Measurements from ENCODE around the gene OR2AG2. TPM values are rescaled to one million over a fixed set of nuclear protein-coding genes. Genes with fewer than 3 reads are reported as not detected.

Gene OR2AG2
- total and polyA plus RNA-seq, 3 experiments from 2014 or later = not detected

DNA sequence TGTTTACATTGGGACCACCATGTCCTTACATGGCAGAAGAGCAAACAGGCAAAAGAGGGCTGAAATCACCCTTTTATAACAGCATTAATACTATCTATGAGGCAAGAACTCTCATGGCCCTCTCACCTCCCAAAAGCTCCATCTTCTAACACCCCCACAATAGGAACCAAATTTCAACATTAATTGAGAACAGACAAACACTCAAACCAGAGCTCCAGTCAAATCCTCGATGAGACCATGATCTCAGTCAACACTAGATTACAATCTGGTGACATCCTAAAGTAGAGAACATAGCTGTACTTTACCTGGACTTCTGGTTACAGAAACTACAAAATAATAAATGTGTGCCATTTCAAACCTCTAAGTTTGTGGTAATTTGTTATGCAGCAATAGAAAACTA is 25.1 kb downstream of the OR2AG2 start:
- H3K9me3 ChIP-seq (ENCODE audit: low read length) = no peaks in the 10 kb centered on the region
- peaks cover 0 to 13% (median 8%) of the 10 kb centered on the region in 3 donors for H3K36me3 Mint-ChIP-seq
- no peaks in the 10 kb centered on the region for H3K36me3 ChIP-seq (ENCODE audit: insufficient read depth, low read length)
- no peak for DNase-seq
- H3K27me3 Mint-ChIP-seq = no peaks in the 10 kb centered on the region
- CTCF ChIA-PET = interaction anchor here (1.2 to 16.3 kb wide), 8 partner anchors 9 to 128 kb away, joined by 3 to 317 read pairs (median 6); partner anchors contain the start of genes MRPL17 and TPP1
- POLR2A ChIA-PET = interaction anchor here (2.1 kb wide), 1 partner anchor 13 kb away, joined by 6 read pairs; no protein-coding TSS in a partner anchor
- H3K27ac Mint-ChIP-seq = no peak overlapping the region
- H3K27ac ChIP-seq (ENCODE audit: low read depth, low read length) = peak overlapping the region; percentile 64
- H3K27me3 ChIP-seq (ENCODE audit: insufficient read depth, low read length, poor library complexity, severe bottlenecking) = no peaks in the 10 kb centered on the region
- H3K4me1 Mint-ChIP-seq = peaks cover 25 to 37% (median 27%) of the 10 kb centered on the region in 3 donors
- peaks cover 42% of the 10 kb centered on the region for H3K4me1 ChIP-seq (ENCODE audit: insufficient read depth, low read length)
- H3K4me3 Mint-ChIP-seq = no peak overlapping the region
- H3K4me3 ChIP-seq (ENCODE audit: low read length) = peak overlapping the region; percentile 73
- no peaks in the 10 kb centered on the region for H3K9me3 Mint-ChIP-seq

DNA sequence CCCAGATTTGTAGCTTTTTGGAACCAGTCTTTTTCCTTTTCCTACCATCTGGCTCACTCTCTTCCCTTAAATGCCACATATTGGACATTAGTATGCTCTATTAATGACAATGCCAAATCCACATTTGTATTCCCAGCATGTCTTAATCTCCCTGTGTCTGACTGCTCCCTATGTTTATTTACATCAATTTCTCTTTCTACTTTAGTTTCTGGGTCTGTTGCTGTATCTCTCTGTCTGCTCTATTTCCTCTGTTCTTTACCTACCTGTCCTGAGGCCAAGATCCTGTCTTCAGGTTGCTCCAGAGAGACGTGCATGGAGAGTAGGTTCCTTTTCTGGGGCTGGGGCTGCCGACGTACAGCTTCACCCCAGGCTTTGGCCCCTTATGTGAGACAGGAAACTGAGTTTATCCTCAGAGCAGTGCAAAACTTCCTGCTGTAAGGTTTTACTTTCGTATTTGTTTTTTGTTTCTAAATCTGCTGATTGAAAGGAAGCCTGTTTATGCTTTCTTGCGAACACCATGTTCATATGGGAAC is 25.6 kb downstream of the OR2AG2 start:
- Mint-ChIP-seq H3K36me3 (peaks cover 0 to 14% (median 8%) of the 10 kb centered on the region in 3 donors), H3K4me3 (no peak overlapping the region), H3K9me3 (no peaks in the 10 kb centered on the region), H3K27me3 (no peaks in the 10 kb centered on the region), H3K4me1 (peaks cover 28 to 39% (median 29%) of the 10 kb centered on the region in 3 donors), H3K27ac (no peak overlapping the region)
- Histone ChIP-seq H3K27me3 (ENCODE audit: insufficient read depth, low read length, poor library complexity, severe bottlenecking) (no peaks in the 10 kb centered on the region), H3K27ac (ENCODE audit: low read depth, low read length) (peak overlapping the region; percentile 64), H3K4me1 (ENCODE audit: insufficient read depth, low read length) (peaks cover 43% of the 10 kb centered on the region), H3K4me3 (ENCODE audit: low read length) (peak overlapping the region; percentile 73), H3K36me3 (ENCODE audit: insufficient read depth, low read length) (no peaks in the 10 kb centered on the region), H3K9me3 (ENCODE audit: low read length) (no peaks in the 10 kb centered on the region)
- DNase-seq = peak; percentile 27 to 67 (median 57)
- ChIA-PET CTCF (interaction anchor here (0.7 to 16.3 kb wide), 10 partner anchors 9 to 133 kb away, joined by 3 to 317 read pairs (median 5); partner anchors contain the start of genes MRPL17 and TPP1), POLR2A (interaction anchor here (1.0 to 2.1 kb wide), 5 partner anchors 9 to 134 kb away, joined by 3 to 7 read pairs (median 5); partner anchors contain the start of genes MRPL17 and TAF10)

DNA sequence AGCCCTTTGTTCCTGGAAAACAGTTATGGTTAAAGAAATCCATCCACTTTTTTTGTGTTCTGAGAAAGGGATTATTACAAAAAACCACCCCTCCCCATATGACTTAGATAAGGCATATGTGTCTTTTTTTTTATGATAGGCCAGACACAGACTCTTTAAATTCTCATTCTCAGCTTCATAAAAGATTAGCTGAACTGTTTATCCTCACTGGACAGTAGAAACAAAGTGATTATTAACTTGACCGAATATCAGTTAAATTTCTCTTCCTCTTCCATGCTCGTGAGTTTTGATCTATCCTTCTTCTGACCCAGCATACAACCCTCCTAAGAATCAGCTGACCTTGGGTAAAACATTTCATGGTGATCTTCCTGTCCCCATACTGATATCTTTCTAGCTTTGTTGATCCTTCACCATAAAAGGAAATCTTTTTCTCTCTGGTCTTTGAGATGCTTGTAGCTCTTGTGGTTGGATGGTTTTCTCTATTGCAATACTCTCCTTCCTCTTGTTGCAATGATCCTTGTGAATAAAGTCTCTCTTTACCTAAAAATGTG is 26.2 kb downstream of the OR2AG2 start:
- peaks cover 0 to 18% (median 11%) of the 10 kb centered on the region in 3 donors for H3K36me3 Mint-ChIP-seq
- peaks cover 29 to 41% (median 29%) of the 10 kb centered on the region in 3 donors for H3K4me1 Mint-ChIP-seq
- peaks cover 48% of the 10 kb centered on the region for H3K4me1 ChIP-seq (ENCODE audit: insufficient read depth, low read length)
- H3K9me3 Mint-ChIP-seq = no peaks in the 10 kb centered on the region
- no peaks in the 10 kb centered on the region for H3K27me3 ChIP-seq (ENCODE audit: insufficient read depth, low read length, poor library complexity, severe bottlenecking)
- peak overlapping the region; percentile 64 for H3K27ac ChIP-seq (ENCODE audit: low read depth, low read length)
- H3K27ac Mint-ChIP-seq = no peak overlapping the region
- H3K27me3 Mint-ChIP-seq = no peaks in the 10 kb centered on the region
- H3K4me3 ChIP-seq (ENCODE audit: low read length) = peak overlapping the region; percentile 73
- no peak for DNase-seq
- no peaks in the 10 kb centered on the region for H3K36me3 ChIP-seq (ENCODE audit: insufficient read depth, low read length)
- H3K9me3 ChIP-seq (ENCODE audit: low read length) = no peaks in the 10 kb centered on the region
- POLR2A ChIA-PET = interaction anchor here (1.0 to 2.1 kb wide), 5 partner anchors 9 to 133 kb away, joined by 3 to 7 read pairs (median 5); partner anchors contain the start of genes MRPL17 and TAF10
- H3K4me3 Mint-ChIP-seq = no peak overlapping the region
- CTCF ChIA-PET = interaction anchor here (0.7 to 16.3 kb wide), 10 partner anchors 9 to 215 kb away, joined by 3 to 317 read pairs (median 4); partner anchors contain the start of genes MRPL17 and TPP1

DNA sequence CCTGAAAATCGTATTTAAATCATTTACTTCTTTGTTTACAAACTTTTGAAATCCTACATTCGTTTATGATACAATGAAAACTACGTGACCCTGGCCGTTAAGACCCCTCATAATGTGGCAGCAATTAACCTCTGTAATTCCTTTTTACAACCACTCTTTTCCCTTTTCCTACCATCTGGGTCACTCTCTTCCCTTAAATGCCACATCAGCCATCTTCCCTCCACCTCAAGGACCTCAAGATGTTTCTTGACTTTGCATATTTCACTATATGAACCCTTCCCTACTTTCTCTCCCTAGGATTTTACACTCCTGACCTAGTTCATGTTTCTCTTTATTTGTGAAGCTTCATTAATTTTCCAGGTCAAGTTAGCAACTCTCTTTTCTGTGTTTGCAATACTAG is 26.8 kb downstream of the OR2AG2 start:
- peaks cover 1% of the 10 kb centered on the region for H3K36me3 ChIP-seq (ENCODE audit: insufficient read depth, low read length)
- POLR2A ChIA-PET = interaction anchor here (1.5 to 2.1 kb wide), 3 partner anchors 11 to 133 kb away, joined by 5 to 7 read pairs (median 6); partner anchors contain the start of genes MRPL17 and TAF10
- no peaks in the 10 kb centered on the region for H3K27me3 ChIP-seq (ENCODE audit: insufficient read depth, low read length, poor library complexity, severe bottlenecking)
- peak overlapping the region; percentile 64 for H3K27ac ChIP-seq (ENCODE audit: low read depth, low read length)
- Mint-ChIP-seq H3K27ac (no peak overlapping the region), H3K36me3 (peaks cover 0 to 21% (median 11%) of the 10 kb centered on the region in 3 donors), H3K27me3 (no peaks in the 10 kb centered on the region), H3K9me3 (no peaks in the 10 kb centered on the region), H3K4me1 (peaks cover 32 to 43% (median 34%) of the 10 kb centered on the region in 3 donors), H3K4me3 (no peak overlapping the region)
- DNase-seq = no peak
- H3K4me3 ChIP-seq (ENCODE audit: low read length) = peak overlapping the region; percentile 73
- H3K4me1 ChIP-seq (ENCODE audit: insufficient read depth, low read length) = peaks cover 52% of the 10 kb centered on the region
- H3K9me3 ChIP-seq (ENCODE audit: low read length) = no peaks in the 10 kb centered on the region
- CTCF ChIA-PET = interaction anchor here (0.9 to 16.3 kb wide), 5 partner anchors 10 to 214 kb away, joined by 3 to 317 read pairs (median 3); partner anchors contain the start of gene MRPL17

DNA sequence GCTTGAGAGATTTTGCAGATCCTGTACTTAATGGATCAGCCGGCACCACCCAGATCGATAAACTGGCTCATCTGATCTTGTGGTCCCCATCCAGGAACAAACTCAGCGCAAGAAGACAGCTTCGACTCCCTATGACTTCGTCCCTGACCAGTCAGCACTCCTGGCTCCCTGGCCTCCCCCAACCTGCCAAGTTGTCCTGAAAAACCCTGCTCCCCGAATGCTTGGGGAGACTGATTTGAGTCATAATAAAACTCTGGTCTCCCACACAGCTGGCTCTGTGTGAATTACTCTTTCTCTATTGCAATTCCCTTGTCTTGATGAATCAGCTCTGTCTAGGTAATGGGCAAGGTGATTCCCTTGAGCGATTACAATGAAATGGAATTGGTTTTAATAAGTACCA is 29.5 kb downstream of the OR2AG2 start:
- no peak for DNase-seq
- H3K36me3 ChIP-seq (ENCODE audit: insufficient read depth, low read length) = peaks cover 13% of the 10 kb centered on the region
- Mint-ChIP-seq H3K27ac (peak overlapping the region in 3 of 8 donors; percentile 47 to 99 (median 95)), H3K9me3 (no peaks in the 10 kb centered on the region), H3K36me3 (peaks cover 0 to 40% (median 22%) of the 10 kb centered on the region in 3 donors), H3K4me1 (peaks cover 56 to 61% (median 59%) of the 10 kb centered on the region in 3 donors), H3K27me3 (no peaks in the 10 kb centered on the region), H3K4me3 (no peak overlapping the region)
- H3K9me3 ChIP-seq (ENCODE audit: low read length) = no peaks in the 10 kb centered on the region
- H3K4me1 ChIP-seq (ENCODE audit: insufficient read depth, low read length) = peaks cover 52% of the 10 kb centered on the region
- H3K27me3 ChIP-seq (ENCODE audit: insufficient read depth, low read length, poor library complexity, severe bottlenecking) = no peaks in the 10 kb centered on the region
- H3K4me3 ChIP-seq (ENCODE audit: low read length) = peak overlapping the region; percentile 73
- POLR2A ChIA-PET = interaction anchor here (0.6 kb wide), 1 partner anchor 9 kb away, joined by 4 read pairs; no protein-coding TSS in a partner anchor
- CTCF ChIA-PET = interaction anchor here (1.9 to 16.3 kb wide), 2 partner anchors 13 to 59 kb away, joined by 7 to 317 read pairs; partner anchors contain the start of gene MRPL17
- H3K27ac ChIP-seq (ENCODE audit: low read depth, low read length) = no peak overlapping the region

DNA sequence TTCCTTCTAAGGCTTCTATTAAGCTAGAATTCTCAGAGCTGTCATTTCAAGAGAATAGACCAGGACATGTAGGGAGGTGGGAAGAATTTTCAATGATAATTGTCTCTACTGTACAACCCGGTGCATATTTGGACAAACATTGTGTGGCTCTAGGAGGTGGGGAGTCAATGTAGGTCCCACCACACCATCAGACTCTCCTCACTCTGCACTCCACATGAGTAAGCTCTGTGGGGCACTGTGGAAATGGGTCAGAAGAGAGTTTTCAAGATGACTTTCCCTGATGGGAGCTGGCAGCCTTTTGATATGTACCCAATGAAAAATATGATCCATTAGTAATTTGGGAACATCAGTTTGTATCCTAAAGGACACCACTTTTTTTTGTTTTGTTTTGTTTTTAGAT is 33.2 kb downstream of the OR2AG2 start:
- CTCF ChIA-PET = interaction anchor here (1.2 to 16.3 kb wide), 10 partner anchors 8 to 134 kb away, joined by 3 to 317 read pairs (median 6); partner anchors contain the start of gene OR2AG2
- no peaks in the 10 kb centered on the region for H3K27me3 ChIP-seq (ENCODE audit: insufficient read depth, low read length, poor library complexity, severe bottlenecking)
- peaks cover 80% of the 10 kb centered on the region for H3K4me1 ChIP-seq (ENCODE audit: insufficient read depth, low read length)
- no peak overlapping the region for H3K27ac ChIP-seq (ENCODE audit: low read depth, low read length)
- POLR2A ChIA-PET = no interaction called here
- peaks cover 13% of the 10 kb centered on the region for H3K36me3 ChIP-seq (ENCODE audit: insufficient read depth, low read length)
- Mint-ChIP-seq H3K4me1 (peaks cover 85 to 96% (median 95%) of the 10 kb centered on the region in 3 donors), H3K36me3 (peaks cover 0 to 66% (median 23%) of the 10 kb centered on the region in 3 donors), H3K9me3 (no peaks in the 10 kb centered on the region), H3K4me3 (peak overlapping the region; percentile 5 to 55 (median 26)), H3K27ac (peak overlapping the region; percentile 12 to 95 (median 76)), H3K27me3 (no peaks in the 10 kb centered on the region)
- H3K4me3 ChIP-seq (ENCODE audit: low read length) = no peak overlapping the region
- no peaks in the 10 kb centered on the region for H3K9me3 ChIP-seq (ENCODE audit: low read length)
- no peak for DNase-seq

DNA sequence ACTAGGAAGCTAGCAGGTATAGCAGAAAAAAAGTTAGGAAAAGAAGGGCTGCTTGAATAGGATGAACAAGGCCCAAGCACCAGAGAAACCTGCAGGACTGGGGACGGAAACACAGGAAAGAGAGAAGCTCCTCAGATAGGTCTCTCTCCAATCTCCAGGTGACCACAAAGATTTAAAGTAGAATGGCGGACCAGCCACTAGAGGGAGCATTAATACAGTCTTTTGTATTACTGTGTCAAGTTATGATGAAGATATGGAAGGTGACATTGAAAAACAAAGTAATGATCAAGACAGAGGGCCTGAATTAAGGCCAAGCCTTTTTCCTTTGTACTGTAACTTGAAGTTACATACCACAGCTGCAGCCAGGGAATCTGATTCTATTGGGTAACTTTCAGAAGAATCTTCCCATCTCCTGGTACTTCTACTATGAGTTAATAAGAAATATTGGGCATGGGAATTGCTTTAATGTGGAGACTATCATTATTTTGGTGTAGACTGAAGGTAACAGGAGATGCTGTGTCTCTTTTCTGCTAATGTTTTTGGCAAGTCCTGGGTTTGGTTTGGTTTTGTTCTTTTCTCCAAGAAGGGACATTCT is 33.8 kb downstream of the OR2AG2 start:
- POLR2A ChIA-PET = interaction anchor here (1.0 kb wide), 1 partner anchor 17 kb away, joined by 5 read pairs; no protein-coding TSS in a partner anchor
- Histone ChIP-seq H3K27me3 (ENCODE audit: insufficient read depth, low read length, poor library complexity, severe bottlenecking) (no peaks in the 10 kb centered on the region), H3K4me3 (ENCODE audit: low read length) (no peak overlapping the region), H3K36me3 (ENCODE audit: insufficient read depth, low read length) (peaks cover 13% of the 10 kb centered on the region), H3K4me1 (ENCODE audit: insufficient read depth, low read length) (peaks cover 82% of the 10 kb centered on the region), H3K27ac (ENCODE audit: low read depth, low read length) (no peak overlapping the region), H3K9me3 (ENCODE audit: low read length) (no peaks in the 10 kb centered on the region)
- peak overlapping the region; percentile 54 to 95 (median 80) for H3K27ac Mint-ChIP-seq
- CTCF ChIA-PET = interaction anchor here (0.6 to 16.3 kb wide), 20 partner anchors 9 to 170 kb away, joined by 3 to 317 read pairs (median 3); partner anchors contain the start of gene OR2AG2
- peaks cover 0 to 66% (median 24%) of the 10 kb centered on the region in 3 donors for H3K36me3 Mint-ChIP-seq
- DNase-seq = peak; percentile 50 to 75 (median 66)
- peak overlapping the region in 6 of 7 donors; percentile 5 to 55 (median 36) for H3K4me3 Mint-ChIP-seq
- no peaks in the 10 kb centered on the region for H3K27me3 Mint-ChIP-seq
- H3K9me3 Mint-ChIP-seq = no peaks in the 10 kb centered on the region
- H3K4me1 Mint-ChIP-seq = peaks cover 85 to 96% (median 95%) of the 10 kb centered on the region in 3 donors
